Fibroblast of skin of left biceps (primary cell): ENCODE data around the gene CALM1.
A peak's percentile ranks its signal among the peaks of the same experiment; 100 is the strongest.

Experiments
- DNase-seq, 2 experiments: peaks; one replicate each; pipeline ENCODE4 v3.0.0-alpha.2; 2013; ENCODE audit warnings: low read depth in 2 of 2

The CALM1 gene

DNA sequence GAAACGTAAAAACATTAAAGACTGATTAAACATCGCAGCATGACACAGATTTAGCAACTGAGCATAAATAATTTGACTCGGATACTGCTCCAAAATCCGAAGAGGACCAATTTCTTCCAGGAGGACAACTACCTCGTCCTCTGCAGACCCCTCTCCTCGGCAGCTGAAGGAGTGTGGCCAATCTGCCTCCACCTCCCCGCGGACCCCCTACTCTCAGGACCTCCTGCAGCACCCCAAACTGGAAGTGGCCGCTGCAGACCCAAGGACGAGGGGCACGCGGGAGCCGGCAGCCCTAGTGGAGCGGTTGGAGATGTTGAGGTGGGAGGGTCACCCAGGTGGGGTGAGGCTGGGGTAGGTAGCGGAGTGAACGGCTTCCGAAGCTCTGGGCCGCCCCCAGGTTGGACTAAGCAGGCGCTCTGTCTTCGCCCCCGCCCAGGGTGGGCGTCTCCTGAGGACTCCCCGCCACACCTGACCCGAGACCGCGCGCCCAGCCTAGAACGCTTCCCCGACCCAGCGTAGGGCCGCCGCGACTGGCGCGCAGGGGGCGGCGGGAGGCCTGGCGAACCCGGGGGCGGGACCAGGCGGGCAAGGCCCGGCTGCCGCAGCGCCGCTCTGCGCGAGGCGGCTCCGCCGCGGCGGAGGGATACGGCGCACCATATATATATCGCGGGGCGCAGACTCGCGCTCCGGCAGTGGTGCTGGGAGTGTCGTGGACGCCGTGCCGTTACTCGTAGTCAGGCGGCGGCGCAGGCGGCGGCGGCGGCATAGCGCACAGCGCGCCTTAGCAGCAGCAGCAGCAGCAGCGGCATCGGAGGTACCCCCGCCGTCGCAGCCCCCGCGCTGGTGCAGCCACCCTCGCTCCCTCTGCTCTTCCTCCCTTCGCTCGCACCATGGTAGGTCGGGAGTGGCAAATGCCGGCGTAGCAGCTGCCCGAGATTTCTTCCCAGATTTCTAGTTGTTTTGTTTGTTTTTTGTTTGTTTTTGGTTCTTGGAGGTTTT is at the start of gene CALM1:
CALM1 (plus strand) TSS at position 689 of the 999 bp plus-strand sequence; CDS start at position 891, 202 bp downstream.
- peak; percentile 90 to 91 for DNase-seq

GRCh38 chr14:90348270-90348669 is 48.6 kb upstream of the CALM1 start:
- no peak for DNase-seq

- no peak for DNase-seq
Observed at GRCh38 chr14:90349739-90350138, 47.1 kb upstream of the CALM1 start.

DNA sequence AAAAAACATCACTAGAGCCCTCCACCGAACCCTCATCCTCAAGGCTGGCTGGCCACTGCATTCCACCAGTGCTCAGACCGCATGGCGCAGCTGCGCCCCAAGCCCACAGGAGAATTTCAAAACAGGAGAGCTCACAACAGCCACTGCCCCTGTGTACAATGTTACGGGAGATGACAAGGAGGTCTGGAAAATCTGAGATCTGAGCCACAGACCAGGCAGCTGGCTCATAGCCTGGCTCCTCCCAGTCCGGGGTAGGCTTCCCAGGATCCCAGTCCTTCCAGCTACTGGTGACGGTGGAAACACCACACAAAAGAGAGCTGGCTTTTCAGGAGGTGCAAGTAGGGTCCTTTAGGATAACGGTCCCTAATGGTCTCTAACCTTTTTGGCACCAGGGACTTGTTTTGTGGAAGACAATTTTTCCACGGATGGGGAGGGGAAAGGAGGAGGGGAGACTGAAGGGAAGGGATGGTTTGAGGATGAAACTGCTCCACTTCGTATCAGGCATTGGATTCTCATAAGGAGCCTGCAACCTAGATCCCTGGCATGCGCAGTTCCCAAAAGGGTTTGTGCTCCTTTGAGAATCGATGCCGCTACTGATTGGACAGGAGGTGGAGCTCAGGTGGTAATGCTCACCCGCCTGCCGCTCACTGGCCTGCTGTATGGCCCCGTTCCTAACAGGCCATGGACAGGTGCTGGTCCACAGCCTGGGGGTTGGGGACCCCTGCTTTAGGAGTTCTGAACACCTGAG is 42.1 kb upstream of the CALM1 start:
- no peak for DNase-seq

DNA sequence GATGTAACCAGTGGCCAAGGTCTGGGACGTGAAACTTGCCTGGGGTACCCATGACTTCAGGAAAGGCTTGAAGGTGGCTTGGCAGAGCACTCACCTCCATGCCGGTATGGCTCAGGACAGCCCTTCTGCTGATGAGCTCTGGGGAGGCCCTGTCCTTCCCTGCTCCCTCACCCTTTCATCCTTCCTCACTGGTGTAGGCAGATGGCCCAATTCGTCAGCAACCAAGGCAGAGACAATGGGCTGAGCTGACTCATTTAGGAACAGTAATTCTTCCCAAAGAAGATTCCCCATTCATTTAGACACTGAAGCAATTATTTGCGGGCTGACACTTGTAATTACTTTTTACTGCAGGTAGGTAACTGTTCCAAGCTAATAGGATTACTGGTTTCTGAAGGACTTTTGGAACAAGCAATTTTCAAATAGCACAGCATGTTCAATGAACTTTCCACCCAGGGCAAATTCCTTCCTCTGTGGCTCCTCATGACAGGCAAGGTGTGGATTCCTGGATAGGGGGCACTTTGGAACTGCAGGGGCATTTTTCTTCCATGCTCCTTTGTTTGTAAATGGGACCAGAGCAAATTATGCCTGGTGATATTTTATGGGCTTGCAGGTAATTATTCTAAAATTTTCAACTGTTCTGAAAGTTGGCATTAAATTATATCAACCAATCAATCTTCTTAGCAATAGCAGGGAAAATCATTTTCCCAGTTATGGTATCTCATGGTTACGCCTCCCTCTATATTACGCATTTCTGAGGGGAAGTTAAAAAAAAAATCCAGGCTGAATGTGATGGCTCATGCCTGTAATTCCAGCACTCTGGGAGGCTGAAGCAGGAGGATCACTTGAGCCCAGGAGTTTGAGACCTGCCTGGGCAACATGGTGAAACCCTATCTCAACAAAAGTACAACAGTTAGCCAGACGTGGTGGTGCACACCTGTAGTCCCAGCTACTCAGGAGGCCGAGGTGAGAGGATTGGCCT is 41.0 kb upstream of the CALM1 start:
- no peak for DNase-seq

GRCh38 chr14:90356925-90357324 is 39.9 kb upstream of the CALM1 start:
- no peak for DNase-seq

GRCh38 chr14:90358359-90358758 is 38.5 kb upstream of the CALM1 start:
- no peak for DNase-seq

GRCh38 chr14:90361865-90362557 is 34.8 kb upstream of the CALM1 start:
- no peak for DNase-seq

GRCh38 chr14:90362558-90362896 is 34.3 kb upstream of the CALM1 start:
- no peak for DNase-seq

DNA sequence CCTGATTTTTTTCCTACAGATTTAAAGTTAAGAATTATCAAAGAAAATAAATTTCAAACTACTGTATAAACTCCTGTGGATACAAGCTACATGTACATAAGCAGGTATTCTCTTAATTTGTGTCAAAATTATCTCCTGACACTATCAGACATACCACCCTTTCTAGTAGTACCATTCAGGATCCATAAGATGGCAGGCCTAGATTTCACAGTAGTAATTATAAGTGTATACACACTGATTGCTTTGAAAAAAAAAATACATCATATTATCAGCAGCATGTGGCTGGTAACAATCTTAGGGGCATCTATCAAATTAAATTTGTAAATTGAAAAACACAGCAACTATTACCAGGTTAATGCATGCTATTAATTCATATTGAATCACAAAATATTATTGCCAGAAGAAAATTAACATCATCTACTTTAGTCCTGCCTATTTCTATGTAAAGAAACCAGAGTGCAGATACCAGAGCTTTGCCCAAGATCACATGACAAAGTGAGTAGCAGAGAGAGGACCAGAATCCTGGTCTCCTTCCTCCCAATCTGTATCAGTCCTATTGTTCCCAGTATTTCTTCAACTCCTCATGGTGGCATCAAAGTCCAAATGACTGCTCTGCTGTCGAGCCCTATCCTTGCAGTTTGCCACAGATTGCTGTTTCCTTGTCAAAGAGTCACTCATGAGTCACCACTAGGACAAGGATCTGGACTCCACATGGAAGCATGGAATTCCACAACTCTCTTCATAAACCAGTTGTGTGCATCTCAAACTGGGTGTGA is 27.7 kb upstream of the CALM1 start:
- no peak for DNase-seq

DNA sequence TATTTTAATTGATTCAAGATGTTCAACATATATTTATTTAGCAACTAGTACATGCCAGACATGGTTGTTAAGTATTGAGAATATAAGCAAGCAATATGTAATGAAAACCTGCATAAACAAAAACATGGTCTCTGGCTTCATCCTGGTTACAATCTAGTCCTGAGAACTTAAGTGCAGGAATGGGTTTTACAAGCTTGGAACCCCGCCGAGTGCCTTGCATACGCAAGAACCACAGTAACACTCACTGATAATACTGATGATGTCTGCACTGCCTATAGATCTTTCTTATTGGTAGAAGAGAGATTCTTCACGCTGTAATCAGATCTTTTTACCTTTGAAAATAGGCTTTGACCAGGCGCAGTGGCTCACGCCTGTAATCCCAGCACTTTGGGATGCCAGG is 22.9 kb upstream of the CALM1 start:
- no peak for DNase-seq

- no peak for DNase-seq
Observed at GRCh38 chr14:90374813-90375212, 22.0 kb upstream of the CALM1 start.

DNA sequence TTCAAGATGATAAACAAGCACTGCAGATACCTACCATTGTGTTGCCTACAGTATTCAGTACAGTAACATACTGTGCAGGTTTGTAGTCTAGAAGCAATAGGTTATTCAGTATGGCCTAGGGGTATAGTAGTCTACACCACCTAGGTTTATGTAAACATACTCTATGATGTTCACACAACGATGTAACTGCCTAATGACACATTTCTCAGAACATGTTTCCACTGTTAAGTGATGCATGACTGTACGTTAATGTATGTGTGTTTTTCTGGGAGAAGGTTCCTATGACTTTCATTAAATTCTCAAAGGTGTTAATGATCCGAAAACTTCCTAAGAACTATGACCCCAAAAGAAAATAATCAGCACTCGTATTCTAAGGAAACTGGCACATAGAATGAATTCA is 20.9 kb upstream of the CALM1 start:
- DNase-seq, result no peak

DNA sequence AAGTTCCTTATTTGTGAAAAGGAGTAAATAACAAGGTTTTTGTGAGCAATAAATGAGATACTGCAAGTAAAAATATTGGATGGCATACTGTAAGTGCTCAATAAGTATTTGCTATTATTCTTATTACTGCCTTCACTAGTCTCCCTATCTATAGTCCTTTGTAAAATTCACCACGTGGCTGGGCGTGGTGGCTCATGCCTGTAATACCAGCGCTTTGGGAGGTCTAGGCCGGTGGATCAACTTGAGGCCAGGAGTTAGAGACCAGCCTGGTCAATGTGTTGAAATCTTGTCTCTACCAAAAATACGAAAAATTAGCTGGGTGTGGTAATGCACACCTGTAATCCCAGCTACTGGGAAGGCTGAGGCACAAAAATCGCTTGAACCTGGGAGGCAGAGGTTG is 18.6 kb upstream of the CALM1 start:
- DNase-seq, result no peak

DNA sequence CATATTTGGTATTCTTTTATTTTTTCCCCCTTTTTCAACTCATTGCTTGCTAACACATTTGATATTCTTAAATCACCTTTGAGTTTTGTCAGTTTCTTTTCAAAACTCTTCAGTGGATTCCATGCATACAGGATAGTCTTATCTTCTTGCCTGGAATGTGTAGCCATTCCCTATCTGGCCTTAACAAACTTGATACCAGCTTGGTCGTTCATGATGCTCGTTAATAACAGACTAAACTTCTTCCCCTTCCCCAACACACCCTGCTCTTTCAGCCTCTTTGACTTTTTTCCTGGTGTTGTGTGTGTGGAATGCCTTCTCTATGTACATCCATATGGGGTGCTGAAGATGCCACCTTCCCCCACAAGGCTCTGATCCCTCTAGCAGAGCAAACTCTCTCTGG is 17.7 kb upstream of the CALM1 start:
- DNase-seq, result no peak

- DNase-seq, result peak; percentile 76 to 83
Observed at GRCh38 chr14:90381011-90381786, 15.6 kb upstream of the CALM1 start.

GRCh38 chr14:90381999-90382451 is 14.8 kb upstream of the CALM1 start:
- DNase-seq, result no peak

GRCh38 chr14:90382491-90383125 is 14.2 kb upstream of the CALM1 start:
- DNase-seq, result peak in 1 of 2 experiments; percentile 55
